ENCODE results near the gene FAM186B. TPM values are rescaled to one million over a fixed set of nuclear protein-coding genes. Genes with fewer than 3 reads are reported as not detected.

FAM186B gene
- total RNA-seq, 1 donor from 2014 or later, result 0.57 TPM

DNA sequence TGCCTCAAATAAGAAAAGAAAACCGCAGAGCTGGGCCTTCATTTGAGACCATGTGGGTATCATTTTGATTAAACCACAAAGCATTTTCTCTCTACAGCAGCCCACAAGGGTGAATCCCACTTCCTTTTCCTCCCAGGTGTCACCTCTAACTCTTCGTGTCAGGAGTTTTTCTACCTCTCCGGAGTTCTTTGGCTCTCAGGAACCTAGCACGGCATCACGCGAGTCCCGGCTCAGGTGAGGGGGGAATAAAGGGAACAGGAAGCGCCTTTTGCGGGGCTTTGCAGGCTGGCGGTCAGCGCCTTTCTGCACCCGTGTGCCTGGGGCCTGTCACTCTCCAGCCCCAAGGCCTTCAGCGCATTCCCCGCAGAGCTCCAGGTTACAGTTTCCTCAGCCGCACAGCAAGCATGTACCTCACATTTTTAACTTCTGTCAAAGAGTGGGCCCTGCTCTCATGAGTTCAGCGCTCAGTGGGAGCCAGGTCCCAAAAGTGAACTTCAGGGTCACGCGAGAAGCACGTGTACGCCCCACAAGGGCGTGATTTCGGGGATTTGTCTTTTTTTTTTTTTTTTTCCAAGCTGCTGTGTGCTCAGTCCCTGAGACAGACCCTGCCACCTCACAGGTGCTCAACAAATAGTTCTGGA lies 17.2 kb upstream of the FAM186B start:
- Histone ChIP-seq H3K36me3 (ENCODE audit: insufficient read depth, low read length) (no peaks in the 10 kb centered on the region), H3K9ac (ENCODE audit: low read length) (peak overlapping the region; percentile 79), H3K79me2 (ENCODE audit: insufficient read depth, low read length) (no peaks in the 10 kb centered on the region), H3K4me2 (ENCODE audit: low read length) (peak overlapping the region; percentile 97), H4K20me1 (ENCODE audit: insufficient read depth, low read length) (peaks cover 6% of the 10 kb centered on the region), H3K4me3 (ENCODE audit: insufficient read depth, low read depth, low read length) (peak overlapping the region; percentile 68), H3K4me1 (ENCODE audit: insufficient read depth, low read length) (peaks cover 26% of the 10 kb centered on the region), H3K27ac (ENCODE audit: low read depth, low read length) (peak overlapping the region; percentile 25), H3K27me3 (ENCODE audit: insufficient read depth, low read length) (peaks cover 2% of the 10 kb centered on the region), H2AFZ (ENCODE audit: low read depth, low read length) (peak overlapping the region; percentile 73), H3K9me3 (ENCODE audit: insufficient read depth, low read depth, low read length) (no peaks in the 10 kb centered on the region)
- FAIRE-seq, result no peak
- Mint-ChIP-seq H3K4me3 (ENCODE audit: unreplicated experiment) (peak overlapping the region; percentile 88), H3K27me3 (ENCODE audit: low read depth, unreplicated experiment) (peaks cover 2% of the 10 kb centered on the region), H3K9me3 (ENCODE audit: unreplicated experiment) (no peaks in the 10 kb centered on the region), H3K4me1 (ENCODE audit: low read depth, unreplicated experiment) (peaks cover 14% of the 10 kb centered on the region), H3K27ac (ENCODE audit: unreplicated experiment) (peak overlapping the region; percentile 36), H3K36me3 (ENCODE audit: low read depth, unreplicated experiment) (no peaks in the 10 kb centered on the region)
- TF ChIP-seq EZH2 (IDR thresholded peaks at IDR 0.05; ENCODE audit: insufficient read depth, low read length), result no peak
- TF ChIP-seq, protein P1, sequence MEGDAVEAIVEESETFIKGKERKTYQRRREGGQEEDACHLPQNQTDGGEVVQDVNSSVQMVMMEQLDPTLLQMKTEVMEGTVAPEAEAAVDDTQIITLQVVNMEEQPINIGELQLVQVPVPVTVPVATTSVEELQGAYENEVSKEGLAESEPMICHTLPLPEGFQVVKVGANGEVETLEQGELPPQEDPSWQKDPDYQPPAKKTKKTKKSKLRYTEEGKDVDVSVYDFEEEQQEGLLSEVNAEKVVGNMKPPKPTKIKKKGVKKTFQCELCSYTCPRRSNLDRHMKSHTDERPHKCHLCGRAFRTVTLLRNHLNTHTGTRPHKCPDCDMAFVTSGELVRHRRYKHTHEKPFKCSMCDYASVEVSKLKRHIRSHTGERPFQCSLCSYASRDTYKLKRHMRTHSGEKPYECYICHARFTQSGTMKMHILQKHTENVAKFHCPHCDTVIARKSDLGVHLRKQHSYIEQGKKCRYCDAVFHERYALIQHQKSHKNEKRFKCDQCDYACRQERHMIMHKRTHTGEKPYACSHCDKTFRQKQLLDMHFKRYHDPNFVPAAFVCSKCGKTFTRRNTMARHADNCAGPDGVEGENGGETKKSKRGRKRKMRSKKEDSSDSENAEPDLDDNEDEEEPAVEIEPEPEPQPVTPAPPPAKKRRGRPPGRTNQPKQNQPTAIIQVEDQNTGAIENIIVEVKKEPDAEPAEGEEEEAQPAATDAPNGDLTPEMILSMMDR (IDR thresholded peaks at IDR 0.05; ENCODE audit: insufficient read depth, low read depth, low read length), result no peak
- DNase-seq (ENCODE audit: low read depth), result no peak

DNA sequence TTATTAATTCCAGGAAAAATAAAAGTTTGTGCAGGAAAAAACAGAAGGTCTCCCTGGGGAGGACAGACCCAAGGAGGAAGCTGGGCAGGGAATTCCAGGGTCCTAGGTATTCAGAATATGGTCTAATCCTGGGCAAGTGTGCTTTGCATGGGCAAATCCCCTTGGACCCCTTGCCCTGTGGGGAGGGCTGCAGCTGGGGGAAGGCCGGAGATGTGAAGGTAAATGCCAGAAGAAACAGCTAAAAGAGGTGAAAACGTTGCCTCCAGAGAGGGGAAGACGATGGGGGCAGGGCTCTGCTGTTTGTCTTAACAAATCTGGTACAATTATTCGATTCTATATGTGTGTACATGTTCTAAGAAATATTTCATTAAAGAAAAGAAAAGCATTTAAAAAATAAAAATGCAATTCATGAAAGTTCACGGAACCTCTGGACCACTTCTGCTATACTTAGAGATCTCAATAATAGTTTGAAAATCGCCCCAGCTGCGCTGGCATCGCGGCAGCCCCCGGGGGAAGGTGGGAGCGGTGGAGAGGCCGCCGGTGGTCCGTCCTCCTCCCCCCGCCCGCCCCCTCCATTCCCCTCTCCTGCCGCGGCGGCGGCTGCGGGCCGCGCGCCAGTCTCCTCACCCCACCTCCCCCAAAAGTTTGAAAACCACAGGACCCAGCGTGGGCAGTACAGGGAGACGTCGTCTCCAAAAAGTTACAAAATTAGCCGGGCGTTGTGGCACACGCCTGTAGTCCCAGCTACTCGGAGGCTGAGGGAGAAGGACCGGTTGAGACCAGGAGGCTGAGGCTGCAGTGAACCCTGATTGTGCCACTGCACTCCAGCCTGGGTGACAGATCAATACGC lies 16.4 kb upstream of the FAM186B start:
- no peak overlapping the region for H3K27ac ChIP-seq (ENCODE audit: low read depth, low read length)
- no peaks in the 10 kb centered on the region for H3K36me3 ChIP-seq (ENCODE audit: insufficient read depth, low read length)
- no peak for TF ChIP-seq EZH2 (IDR thresholded peaks at IDR 0.05; ENCODE audit: insufficient read depth, low read length)
- TF ChIP-seq, protein P1 (IDR thresholded peaks at IDR 0.05; ENCODE audit: insufficient read depth, low read depth, low read length), result no peak
- H4K20me1 ChIP-seq (ENCODE audit: insufficient read depth, low read length), result peaks cover 4% of the 10 kb centered on the region
- FAIRE-seq (no peak), DNase-seq (ENCODE audit: low read depth) (no peak)
- Mint-ChIP-seq H3K27ac (ENCODE audit: unreplicated experiment) (no peak overlapping the region), H3K4me1 (ENCODE audit: low read depth, unreplicated experiment) (peaks cover 14% of the 10 kb centered on the region), H3K36me3 (ENCODE audit: low read depth, unreplicated experiment) (no peaks in the 10 kb centered on the region), H3K9me3 (ENCODE audit: unreplicated experiment) (no peaks in the 10 kb centered on the region), H3K4me3 (ENCODE audit: unreplicated experiment) (peak overlapping the region; percentile 88), H3K27me3 (ENCODE audit: low read depth, unreplicated experiment) (peaks cover 2% of the 10 kb centered on the region)
- no peaks in the 10 kb centered on the region for H3K9me3 ChIP-seq (ENCODE audit: insufficient read depth, low read depth, low read length)
- peak overlapping the region; percentile 97 for H3K4me2 ChIP-seq (ENCODE audit: low read length)
- peaks cover 22% of the 10 kb centered on the region for H3K4me1 ChIP-seq (ENCODE audit: insufficient read depth, low read length)
- H2AFZ ChIP-seq (ENCODE audit: low read depth, low read length), result peak overlapping the region; percentile 73
- no peaks in the 10 kb centered on the region for H3K79me2 ChIP-seq (ENCODE audit: insufficient read depth, low read length)
- H3K4me3 ChIP-seq (ENCODE audit: insufficient read depth, low read depth, low read length), result peak overlapping the region; percentile 68
- H3K27me3 ChIP-seq (ENCODE audit: insufficient read depth, low read length), result peaks cover 3% of the 10 kb centered on the region
- H3K9ac ChIP-seq (ENCODE audit: low read length), result peak overlapping the region; percentile 79
